GM18868 (cell line): ENCODE data around the gene HOXB13.

Experiments
- ATAC-seq: cut with Tn5 transposase; IDR thresholded peaks from one replicate; pipeline ENCODE4 v1.9.1; 2021; ENCODE audit warnings: mild to moderate bottlenecking, moderate library complexity; ENCODE audit not compliant: unreplicated experiment

HOXB13 gene

DNA sequence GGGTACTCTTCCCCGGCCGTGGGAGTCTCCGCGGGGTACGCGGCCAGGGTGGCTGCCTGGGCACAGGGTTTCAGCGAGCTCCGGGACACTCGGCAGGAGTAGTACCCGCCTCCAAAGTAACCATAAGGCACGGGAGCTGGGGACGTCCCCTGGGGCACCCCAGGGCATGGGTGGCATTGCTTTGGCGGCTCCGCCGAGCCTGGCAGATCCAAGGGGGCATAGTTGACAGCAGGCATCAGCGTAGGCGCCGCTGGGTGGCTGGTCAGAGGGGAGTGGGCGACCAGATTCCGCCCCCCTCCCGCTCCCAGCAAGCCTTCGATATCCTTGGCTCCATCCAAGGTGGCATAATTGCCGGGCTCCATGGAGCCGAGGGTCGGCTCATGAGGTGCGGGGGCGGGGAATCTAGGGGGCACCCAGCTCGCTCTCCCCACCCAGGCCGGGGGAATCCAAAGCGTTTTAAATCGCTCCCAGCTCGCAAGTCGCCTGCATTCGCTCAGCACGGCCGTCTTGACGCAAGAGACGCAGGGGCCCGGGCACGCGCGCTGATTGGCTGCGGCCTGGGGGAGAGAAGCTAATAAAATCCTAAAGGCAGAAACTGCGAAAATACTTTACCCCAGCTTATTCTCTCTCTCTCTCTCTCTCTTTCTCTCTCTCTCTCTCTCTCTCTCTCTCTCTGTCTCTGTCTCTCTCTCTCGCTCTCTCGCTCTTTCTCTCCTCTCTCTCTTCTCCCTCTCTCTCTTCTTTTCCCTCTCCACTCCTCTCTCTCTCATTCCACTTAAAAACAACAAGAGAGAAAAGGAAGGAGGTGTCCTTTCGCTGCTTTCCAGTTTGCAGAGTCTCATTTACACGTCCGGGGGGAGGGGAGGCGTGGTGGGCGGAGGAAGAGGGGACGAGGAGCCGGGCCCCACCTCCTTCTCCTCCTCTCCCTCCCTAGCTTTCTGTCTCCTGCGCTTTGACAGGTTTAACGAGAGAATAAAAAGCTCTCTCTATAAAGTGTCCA, at the start of gene HOXB13:
TSS of gene HOXB13 (minus strand) at position 519 of the 1,000 bp plus-strand sequence. CDS start at position 362, 157 bp downstream.
- ATAC-seq = no peak

GRCh38 chr17:48776602-48777001, 48.1 kb upstream of the HOXB13 start:
- no peak for ATAC-seq

DNA sequence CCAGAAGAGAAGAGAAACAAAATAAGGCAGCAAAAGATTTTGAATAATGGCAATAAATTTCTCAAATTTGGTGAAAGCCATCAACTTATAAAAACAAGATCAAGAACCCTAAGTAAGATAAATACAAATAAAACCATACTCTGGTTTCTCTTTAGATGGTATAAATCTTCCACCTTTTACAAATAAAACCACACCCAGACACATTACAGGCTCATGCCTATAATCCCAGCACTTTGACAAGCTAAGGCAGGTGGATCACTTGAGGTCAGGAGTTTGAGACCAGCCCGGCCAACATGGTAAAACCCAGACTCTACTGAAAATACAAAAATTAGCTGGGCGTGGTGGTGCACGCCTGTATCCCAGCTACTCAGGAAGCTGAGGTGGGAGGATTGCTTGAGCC, 44.7 kb upstream of the HOXB13 start:
- no peak for ATAC-seq

DNA sequence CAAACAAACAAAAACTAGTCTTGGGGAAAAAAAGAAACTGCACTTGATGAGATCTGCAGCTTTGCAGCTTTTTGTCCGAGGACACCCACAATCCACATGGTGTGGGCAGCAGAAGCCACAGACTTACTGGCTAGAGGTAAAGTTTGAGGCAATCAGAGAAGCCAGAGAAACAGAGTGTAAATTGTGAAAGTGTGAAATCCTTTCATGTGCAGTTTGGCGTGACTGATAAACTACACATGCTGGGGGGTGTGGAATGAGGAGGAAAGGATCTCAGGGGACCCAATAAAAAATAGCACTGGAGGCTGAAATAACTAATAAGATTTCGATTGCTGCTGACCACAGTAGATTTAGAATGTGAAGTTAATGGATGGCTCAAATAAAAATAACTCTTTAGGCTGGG, 42.4 kb upstream of the HOXB13 start:
- no peak for ATAC-seq

DNA sequence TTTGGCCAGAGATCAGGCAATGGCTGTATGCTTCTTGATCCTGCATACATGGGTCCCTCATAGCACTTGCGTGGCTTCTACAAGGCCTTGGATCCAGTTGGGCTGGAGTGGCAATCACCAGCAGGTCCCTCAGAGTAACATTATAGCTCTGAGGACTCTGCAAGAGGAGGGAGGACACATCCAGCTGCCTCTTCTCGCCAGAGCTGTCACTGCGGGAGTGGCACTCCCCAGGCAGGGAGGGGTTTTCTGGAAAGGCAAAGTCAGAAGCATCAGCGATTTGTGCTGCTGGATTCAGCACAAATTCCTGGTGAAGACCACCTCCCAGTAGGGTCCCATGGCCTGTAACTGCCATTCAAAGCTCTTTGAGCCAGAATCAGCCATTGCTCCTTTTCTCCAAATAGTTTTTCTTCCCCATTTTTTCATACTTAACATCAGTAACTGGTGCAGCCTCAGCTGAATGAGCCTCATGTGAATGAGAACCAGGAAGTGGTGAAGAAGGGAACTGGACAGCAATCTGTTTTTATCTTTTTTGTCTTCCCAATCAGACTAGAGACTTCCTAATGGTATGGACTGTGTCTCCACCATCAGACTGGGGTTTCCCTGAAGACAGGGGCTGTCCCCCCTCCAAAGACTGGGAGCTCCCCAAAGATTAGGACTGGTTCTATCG, 40.6 kb upstream of the HOXB13 start:
- ATAC-seq = no peak

GRCh38 chr17:48767263-48767774, 38.8 kb upstream of the HOXB13 start:
- ATAC-seq = no peak

GRCh38 chr17:48761114-48761513, 32.6 kb upstream of the HOXB13 start:
- no peak for ATAC-seq

- ATAC-seq = no peak
Observed at GRCh38 chr17:48760411-48760810, 31.9 kb upstream of the HOXB13 start.

DNA sequence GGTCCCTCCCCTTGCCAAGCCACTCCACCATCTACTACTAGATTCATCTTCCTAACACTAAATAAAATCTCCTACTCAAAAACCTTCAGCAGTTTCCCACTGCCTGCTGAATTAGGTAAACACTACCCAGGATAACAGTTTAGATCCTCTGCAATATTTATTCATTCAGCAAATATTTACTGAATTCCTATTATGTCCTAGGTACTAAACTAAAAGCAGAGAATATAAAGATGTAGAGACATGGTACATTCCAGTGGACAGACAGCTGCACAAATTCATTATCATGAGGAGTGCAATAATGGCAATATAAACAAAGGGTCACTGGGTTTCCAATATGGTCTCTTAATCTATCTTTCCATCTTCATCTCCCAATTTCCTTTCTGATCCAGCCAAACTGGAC, 30.7 kb upstream of the HOXB13 start:
- ATAC-seq = no peak

DNA sequence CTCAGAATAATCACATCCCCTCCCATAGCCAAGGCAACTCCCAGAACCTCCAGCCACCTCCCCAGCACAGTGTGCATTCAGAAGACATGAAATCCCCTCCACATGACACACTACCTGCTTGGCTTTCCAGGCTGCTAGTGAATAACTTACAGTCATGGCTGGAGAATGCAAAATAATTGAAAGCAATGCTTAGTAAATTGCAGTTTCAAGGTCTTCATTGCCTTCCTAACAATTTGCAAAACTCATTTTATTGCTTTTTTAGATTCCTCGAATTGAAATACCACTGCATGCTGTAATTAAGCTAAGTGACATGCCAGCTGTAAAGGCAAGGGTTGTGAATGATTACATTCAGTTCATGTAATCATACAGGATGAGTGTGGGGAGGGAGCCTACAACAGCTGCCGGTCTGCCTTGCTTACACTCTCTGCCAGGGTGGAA, 29.0 kb upstream of the HOXB13 start:
- ATAC-seq = no peak

DNA sequence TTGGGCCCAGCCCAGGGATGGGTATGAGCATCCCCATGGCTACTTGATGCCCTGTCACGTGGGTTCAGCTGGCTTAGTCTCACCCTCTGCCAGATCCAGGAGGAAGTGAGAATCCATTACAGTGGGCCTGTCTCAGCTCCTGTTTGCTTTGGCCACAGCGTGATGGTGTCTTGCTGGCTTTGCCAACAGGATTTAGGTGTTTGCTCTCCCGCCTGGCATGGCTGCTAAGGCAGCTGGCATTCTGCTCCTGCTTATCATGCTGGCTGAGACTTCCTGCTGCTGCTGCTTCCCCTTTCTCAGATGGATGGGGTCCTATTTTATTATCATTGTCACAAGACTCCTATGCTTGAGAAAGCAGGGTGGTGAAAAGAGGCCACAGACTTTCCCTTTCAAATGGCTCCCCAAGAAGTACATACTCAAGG, 28.3 kb upstream of the HOXB13 start:
- no peak for ATAC-seq

- no peak for ATAC-seq
Observed at GRCh38 chr17:48755356-48755755, 26.8 kb upstream of the HOXB13 start.

DNA sequence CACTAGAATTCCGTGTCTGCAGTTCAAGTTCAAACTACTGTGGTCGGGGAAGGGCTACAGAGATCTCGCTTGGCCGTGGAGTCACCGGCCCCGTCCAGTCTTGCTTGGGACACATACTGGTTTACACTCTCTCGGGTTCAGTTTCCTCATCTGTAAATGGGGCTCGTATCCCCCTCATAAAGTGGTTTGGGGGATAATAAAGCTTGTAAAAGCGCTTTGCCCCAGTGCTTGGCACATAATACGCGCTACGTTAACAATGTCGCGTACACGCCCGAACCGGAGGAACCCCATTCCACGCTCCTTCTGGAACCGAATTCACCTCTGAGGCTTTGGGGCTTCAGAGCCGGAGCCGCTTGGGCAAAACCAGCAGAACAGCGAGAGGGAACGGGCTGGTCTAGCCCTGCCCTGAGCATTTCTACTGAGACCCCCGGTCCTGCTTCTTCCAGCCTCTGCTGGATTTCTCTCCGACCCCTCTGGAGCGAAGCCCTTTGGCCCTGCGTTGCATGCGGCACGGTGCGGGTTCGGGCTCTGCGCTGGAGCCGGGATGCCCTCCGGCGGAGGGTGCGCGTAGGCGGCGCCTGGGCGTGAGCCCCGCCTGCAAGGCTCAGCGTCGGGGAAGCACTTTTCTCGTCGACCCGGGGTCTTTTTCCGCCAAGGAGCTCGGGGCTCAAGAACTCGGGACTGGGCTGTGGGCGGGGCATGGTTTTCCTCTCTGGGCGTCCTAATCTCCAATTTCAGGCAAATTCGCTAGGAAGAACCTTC, 26.1 kb upstream of the HOXB13 start:
- no peak for ATAC-seq

- ATAC-seq = no peak
Observed at GRCh38 chr17:48753794-48754499, 25.4 kb upstream of the HOXB13 start.

- ATAC-seq = no peak
Observed at GRCh38 chr17:48752399-48753288, 24.1 kb upstream of the HOXB13 start.

DNA sequence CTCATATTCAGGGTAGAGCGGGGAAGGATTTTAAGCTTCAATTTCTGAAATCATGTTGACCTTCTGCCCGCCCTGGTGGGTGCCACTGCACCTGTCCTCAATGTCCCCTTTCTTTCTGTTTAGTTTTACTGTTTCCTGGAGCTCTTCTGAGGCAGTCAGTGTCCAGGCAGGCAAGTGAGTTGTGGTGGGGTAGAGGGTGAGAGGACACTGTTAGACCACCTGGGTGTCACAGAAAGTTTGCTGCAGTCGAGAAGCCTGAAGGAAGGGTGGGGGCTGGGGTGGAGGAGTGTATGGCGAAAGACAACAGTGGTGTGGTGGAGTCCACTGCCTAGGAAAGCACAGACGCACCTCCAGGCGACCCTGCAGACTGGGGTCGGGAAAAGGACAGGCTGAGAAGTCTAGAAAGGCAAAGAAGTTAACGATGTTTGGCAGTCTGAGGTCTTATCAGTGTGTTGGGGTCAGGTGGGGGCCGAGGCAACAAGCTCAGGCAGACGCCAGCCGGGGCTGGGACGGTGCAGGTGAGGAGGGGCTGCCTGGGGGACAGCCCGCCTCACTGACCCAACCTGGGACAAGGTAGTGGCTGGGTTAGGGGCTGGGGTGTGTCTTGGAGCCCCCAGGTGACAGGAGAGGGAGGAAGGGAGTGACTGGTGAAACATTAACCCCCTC, 23.3 kb upstream of the HOXB13 start:
- no peak for ATAC-seq

GRCh38 chr17:48751172-48751571, 22.6 kb upstream of the HOXB13 start:
- no peak for ATAC-seq

DNA sequence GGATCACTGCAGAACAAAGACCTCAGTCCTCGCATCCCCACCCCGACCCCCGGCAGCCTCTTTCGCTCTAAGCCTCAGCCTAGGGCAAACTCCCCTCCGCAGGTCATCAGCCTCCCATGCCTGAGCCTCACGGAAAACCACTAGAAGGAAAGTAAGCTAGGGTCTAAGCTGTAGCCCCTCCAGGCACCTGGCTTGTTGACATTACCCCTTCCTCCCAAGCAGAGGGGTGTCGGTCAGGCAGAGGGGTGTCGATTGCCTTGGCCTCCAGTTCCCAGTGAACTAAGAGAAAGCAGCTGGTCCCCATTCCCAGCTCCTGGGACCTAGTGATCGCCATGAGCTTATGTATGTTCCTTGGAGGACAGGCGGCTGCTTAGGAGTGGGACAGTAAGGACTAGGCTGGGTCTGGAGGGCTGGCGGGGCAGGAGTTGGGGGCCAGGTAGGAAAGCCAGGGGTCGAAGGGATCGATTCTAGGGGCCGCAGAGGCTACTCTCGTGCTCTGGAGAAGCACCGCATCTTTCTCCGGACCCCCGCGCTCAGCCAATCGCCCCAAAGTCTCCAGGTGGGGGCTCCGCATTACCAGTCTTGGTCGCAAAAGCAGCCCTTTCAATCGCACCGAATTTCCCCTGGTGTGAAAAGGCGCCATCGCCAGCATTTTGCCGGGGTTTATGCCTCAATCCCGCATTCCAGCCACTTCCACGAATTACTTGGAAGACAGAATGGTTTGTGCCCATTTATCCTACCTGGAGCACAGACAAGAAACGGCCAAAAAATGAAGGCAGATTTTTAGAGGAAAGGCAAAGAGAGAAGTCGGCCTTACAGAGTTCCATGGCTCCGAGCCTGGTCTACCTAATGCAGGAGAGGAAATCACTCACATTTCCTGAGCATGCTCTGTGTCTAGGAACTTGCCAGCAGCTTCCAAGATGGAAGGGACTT, 21.3 kb upstream of the HOXB13 start:
- no peak for ATAC-seq
